Superior temporal gyrus (tissue), 1 donor: ENCODE data around the gene NSD2.
"Not testable (repeated sequence)": the region's sequence is repeated elsewhere in the genome, so short reads cannot be mapped to it uniquely, and the experiment has no call there.

Experiments
- DNase-seq: peaks from one replicate; pipeline ENCODE4 v3.0.0-alpha.2; 2016; ENCODE audit errors: extremely low spot score

The NSD2 gene

GRCh38 chr4:1985294-1985693 is 114.1 kb downstream of the NSD2 start:
- DNase-seq: no peak

GRCh38 chr4:1985780-1986577 is 114.8 kb downstream of the NSD2 start:
- DNase-seq: no peak

- DNase-seq: no peak
Observed at GRCh38 chr4:1986578-1987210, 115.5 kb downstream of the NSD2 start.

GRCh38 chr4:1987296-1987695 is 116.1 kb downstream of the NSD2 start:
- DNase-seq: no peak

GRCh38 chr4:1987721-1988326 is 116.6 kb downstream of the NSD2 start:
- DNase-seq: no peak

- no peak for DNase-seq
Observed at GRCh38 chr4:1988327-1988724, 117.1 kb downstream of the NSD2 start.

- DNase-seq: no peak
Observed at GRCh38 chr4:1989533-1990347, 118.5 kb downstream of the NSD2 start.

GRCh38 chr4:1990348-1990645 is 119.1 kb downstream of the NSD2 start:
- no peak for DNase-seq

- DNase-seq: no peak
Observed at GRCh38 chr4:1990676-1991075, 119.5 kb downstream of the NSD2 start.

- DNase-seq: no peak
Observed at GRCh38 chr4:1991087-1991486, 119.9 kb downstream of the NSD2 start.

- no peak for DNase-seq
Observed at GRCh38 chr4:1991596-1992434, 120.6 kb downstream of the NSD2 start.

- no peak for DNase-seq
Observed at GRCh38 chr4:1992468-1993168, 121.4 kb downstream of the NSD2 start.

- DNase-seq: no peak
Observed at GRCh38 chr4:1993169-1993516, 122.0 kb downstream of the NSD2 start.

GRCh38 chr4:1993718-1994516 is 122.7 kb downstream of the NSD2 start:
- not testable (repeated sequence) for DNase-seq

GRCh38 chr4:1994938-1995337 is 123.7 kb downstream of the NSD2 start:
- DNase-seq: no peak

GRCh38 chr4:1996866-1997611 is 125.8 kb downstream of the NSD2 start:
- no peak for DNase-seq

GRCh38 chr4:1997712-1998111 is 126.5 kb downstream of the NSD2 start:
- no peak for DNase-seq

- DNase-seq: no peak
Observed at GRCh38 chr4:1998296-1998695, 127.1 kb downstream of the NSD2 start.

- DNase-seq: not testable (repeated sequence)
Observed at GRCh38 chr4:1999308-1999707, 128.1 kb downstream of the NSD2 start.
